DMS114 treated with DMSO at 0.1 percent for 48 hours (cell line): ENCODE measurements around the gene RAB7A.

Experiments used
- DNase-seq: peaks from one replicate; lab custom pipeline; 2025; ENCODE audit not compliant: unreplicated experiment; lab: John Stamatoyannopoulos, UW

RAB7A gene

DNA sequence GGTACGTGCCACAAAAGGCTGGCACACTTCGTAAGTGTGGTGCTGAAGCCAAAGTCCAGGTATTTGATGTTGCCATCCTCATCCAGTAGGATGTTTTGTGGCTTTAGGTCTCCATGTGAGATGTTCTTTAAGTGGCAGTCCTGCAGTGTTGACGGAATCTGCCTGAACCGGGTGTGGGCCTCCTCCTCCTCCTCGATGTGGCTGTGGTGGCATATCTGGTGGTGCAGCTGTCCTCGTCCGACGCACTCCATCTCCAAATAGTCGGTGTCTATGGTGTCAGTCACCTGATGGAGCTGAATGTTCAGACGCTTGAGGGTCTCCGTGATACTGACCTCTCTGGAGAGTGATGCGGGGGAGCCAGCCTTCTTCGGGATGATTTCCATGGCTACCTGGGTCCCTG lies 123.0 kb downstream of the RAB7A start:
- no peak for DNase-seq

DNA sequence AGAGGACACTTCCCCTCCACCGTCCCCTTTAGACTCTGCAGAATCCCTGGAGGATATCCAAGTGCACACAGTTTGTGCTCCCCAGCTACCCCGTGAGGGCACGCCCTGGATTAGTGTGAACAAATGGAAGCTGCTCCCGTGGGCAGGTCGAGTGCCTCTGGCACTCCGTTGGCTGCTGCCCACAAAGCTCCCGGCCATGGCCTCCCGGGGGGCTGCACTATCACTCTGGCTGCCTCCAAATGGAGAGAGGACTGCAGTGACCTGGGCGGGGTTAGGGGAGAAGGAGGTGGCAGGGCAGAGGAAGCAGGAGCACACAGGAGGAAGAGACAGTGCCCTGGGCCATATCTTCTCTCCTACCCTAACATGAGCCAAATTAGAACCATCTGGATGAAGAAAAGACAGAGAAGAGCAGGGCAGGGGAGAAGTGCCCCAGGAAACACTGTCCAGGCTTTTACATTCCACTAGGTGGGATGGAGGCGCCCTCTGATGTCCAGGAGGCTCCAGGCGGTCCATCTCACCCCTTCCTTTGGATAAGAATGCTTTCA lies 124.0 kb downstream of the RAB7A start:
- DNase-seq: no peak

DNA sequence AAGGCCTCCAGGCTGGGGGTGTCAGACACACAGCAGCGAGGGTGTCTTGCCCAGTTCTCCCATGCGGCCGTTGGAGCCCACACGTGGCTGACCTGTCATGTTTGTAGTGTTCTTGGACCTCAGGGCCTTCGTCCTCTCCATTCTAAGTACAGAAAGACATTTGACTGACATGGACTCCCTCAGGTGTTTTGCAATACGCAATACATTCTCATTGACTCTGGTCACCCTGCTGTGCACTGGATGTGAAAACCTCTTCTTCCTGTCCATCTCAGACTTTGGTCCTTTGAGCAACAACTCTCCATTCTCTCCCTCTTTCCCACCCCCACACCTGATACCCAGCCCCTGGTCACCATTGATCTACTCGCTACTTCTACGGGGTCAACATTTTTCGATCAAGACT lies 124.6 kb downstream of the RAB7A start:
- DNase-seq: no peak

DNA sequence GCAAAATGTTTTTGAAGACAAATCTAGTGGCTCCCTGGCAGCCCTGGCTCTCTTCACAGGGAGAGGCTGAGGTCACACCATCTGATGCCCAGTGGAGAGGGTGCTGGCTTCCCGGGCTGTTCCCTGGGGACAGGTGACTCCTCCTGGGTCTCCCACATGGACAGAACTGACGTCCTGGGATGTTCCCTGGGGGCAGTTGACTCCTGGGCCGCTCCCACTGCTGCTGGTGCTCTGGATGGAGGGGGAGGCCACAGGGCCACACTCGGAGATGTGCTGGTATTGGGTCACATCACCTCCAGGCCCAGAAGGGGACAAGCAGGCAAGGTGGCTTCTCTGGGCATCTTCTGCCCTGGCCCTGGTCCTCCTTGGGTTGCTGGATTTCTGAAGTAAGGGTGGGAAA lies 125.6 kb downstream of the RAB7A start:
- DNase-seq: no peak

DNA sequence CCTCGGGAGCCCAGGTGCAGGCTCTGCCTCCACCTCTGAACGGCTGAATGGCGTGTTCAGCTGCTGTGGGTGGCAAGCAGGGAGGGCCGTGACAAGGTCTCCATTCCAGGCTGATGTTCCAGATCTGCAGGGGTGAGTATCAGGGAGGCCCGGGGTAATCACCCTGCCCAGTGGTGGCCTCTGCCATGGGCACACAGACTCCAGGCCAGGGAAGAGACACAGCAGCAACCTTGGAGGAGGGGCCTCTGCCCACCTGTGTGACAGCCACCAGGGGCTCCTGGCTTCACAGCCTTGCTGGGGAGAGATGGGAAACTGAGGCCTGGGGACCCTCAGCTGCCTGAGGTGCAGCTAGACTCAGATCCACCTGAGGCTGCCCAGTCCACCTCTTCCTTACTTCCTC lies 127.8 kb downstream of the RAB7A start:
- no peak for DNase-seq

DNA sequence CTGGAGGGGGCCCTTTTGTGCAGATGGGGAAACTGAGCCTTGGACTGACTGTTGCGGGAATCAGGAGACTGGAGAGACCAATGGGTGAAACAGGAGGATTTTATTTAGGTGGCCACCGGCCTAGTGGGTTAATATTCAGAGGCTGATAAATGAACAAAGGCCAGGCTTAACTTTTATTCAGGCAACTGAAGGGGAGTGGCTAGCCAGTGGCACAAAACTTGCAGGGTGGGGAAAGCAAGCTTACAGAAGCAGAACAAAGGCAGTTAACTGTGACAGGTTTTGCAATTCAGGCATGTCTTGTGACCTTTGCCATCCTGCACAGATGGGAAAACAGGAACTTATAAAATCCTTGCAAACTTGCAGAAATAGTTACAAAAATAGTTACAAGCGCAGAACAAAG lies 128.5 kb downstream of the RAB7A start:
- no peak for DNase-seq

DNA sequence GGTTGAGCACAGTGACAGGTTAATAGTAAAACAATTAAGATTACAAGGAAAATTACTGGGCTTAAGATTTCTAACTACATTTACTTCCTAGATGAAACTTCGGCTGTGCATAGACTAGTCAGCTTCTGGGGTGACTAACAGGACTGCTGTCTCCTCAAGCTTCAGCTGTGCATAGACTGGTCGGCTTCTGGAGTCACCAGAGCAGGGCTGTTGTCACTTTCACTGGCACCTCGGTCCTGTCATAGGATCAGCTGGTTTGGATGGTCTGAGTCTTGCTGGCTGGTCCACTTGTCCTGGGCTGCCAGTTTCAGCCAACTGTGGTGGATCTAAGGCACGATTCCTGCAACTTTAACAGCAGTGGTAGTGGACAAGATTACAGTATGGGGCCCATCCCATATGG lies 129.6 kb downstream of the RAB7A start:
- DNase-seq: no peak

DNA sequence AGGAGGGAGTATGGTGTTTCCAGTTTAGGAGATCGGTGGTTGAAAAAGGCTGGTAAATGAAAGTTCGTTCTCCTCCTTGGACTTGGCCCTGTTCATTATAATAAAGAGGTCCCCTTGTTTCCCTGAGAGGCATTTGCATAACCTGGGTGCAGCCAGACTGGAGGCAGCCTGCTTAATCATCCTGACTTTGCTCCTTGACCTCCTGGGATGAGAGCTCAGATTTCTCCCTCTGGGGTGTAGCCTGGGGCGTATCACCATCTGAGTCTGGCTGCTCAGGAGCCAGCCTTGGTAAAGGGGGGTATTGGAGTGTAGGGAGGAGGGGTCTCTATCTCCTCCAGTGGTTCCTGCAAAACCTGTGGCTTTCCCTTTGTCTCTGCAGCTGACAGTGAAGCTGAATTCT lies 132.2 kb downstream of the RAB7A start:
- no peak for DNase-seq

DNA sequence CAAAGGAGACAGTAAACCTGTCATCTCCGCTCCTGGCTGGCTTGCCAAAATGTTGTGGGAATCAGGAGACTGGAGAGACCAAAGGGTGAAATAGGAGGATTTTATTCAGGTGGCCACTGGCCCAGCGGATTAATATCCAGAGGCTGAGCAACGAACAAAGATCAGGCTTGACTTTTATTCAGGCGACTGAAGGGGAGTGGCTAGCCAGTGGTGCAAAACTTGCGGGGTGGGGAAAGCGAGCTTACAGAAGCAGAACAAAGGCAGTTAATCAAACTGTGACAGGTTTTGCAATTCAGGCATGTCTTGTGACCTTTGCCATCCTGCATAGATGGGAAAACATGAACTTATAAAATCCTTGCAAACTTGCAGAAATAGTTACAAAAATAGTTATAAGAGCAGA lies 133.6 kb downstream of the RAB7A start:
- no peak for DNase-seq

DNA sequence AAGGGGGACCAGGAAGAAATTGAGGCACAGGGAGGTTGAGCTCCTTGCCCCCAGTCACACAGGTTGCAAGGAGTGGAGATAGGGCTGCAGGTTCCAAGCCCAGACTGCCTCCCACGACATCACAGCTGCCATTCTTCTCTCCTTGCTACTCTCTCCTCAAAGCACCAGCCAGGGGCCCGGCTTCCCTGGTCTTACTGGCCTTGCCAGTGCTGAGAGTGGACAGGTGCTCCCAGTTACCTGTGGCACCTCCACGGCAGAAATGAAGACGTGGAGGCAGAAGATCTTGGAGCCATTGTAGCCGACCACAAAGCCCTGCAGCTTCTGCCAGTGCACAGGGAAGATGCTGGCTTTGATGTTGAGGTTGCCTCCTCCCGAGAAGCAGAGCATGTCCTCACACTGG lies 135.5 kb downstream of the RAB7A start:
- DNase-seq: no peak

DNA sequence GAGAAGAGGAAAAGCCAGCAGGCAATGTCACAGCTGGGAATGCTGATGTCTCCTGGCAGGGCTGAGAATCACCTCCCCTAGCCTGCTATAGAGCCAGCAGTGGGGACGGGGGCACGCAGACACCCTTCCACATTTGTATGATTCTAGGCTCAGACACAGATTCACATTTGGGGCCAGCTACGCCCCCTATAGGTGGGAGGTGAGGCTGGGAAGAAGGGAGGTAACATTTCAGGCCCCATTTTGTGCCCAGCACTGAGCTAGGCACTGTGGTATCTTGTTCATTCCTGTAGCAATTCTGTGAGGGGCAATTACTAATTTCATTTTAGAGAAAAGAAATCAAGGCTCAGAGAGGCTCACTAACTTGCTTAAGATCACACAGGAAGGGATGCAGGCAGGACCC lies 137.6 kb downstream of the RAB7A start:
- no peak for DNase-seq
